Left ventricle myocardium superior (tissue), 1 donor: ENCODE data around the gene GTF2A1. TPM values are rescaled to one million over a fixed set of nuclear protein-coding genes. Genes with fewer than 3 reads are reported as not detected.

ENCODE experiments used
- ATAC-seq: fragments of 200-7000 bp; cut with Tn5 transposase; one replicate; pipeline ENCODE4 v1.9.1; 2020; ENCODE audit warnings: mild to moderate bottlenecking, moderate library complexity
- DNase-seq: peaks from one replicate; pipeline ENCODE4 v3.0.0-alpha.2; 2020
- intact Hi-C: fragments of 100-400 bp; cut with micrococcal nuclease; formaldehyde crosslinking; loops from one replicate; pipeline ENCODE4 v1.11.0; 2022
- total RNA-seq: library from RNA; stranded (reverse); fragmentation: NEBNext Ultra II Directional; extraction: Animal tissue kit (Norgen Biotek cat#: 25700); gene quantifications from one replicate; pipeline ENCODE4 v1.2.1, GENCODE V29; 2021
- donor health status: DM: no; HTN: yes; CAD: no; lungs with severe emphysema.

Gene GTF2A1
- total RNA-seq, 1 donor from 2014 or later, result 18.9 TPM

GRCh38 chr14:81157431-81157830, 63.3 kb downstream of the GTF2A1 start:
- no peak for ATAC-seq
- no peak for DNase-seq
- intact Hi-C loops, result no loop called here

- intact Hi-C loops, result no loop called here
- ATAC-seq (no peak), DNase-seq (no peak)
Observed at GRCh38 chr14:81153187-81153586, 67.6 kb downstream of the GTF2A1 start.

- intact Hi-C loops, result no loop called here
- ATAC-seq, result no peak
- DNase-seq, result no peak
Observed at GRCh38 chr14:81148635-81149034, 72.1 kb downstream of the GTF2A1 start.

- intact Hi-C loops, result no loop called here
- no peak for ATAC-seq
Observed at GRCh38 chr14:81147140-81147897, 73.4 kb downstream of the GTF2A1 start.

GRCh38 chr14:81144824-81145603, 75.7 kb downstream of the GTF2A1 start:
- DNase-seq, result no peak
- ATAC-seq, result no peak
- intact Hi-C loops, result no loop called here

More at GRCh38 chr14:81147140-81147897, 73.4 kb downstream of the GTF2A1 start:
- DNase-seq, result no peak

GRCh38 chr14:81143793-81144192, 77.0 kb downstream of the GTF2A1 start:
- ATAC-seq, result no peak
- intact Hi-C loops, result no loop called here
- no peak for DNase-seq

GRCh38 chr14:81141426-81141825, 79.3 kb downstream of the GTF2A1 start:
- no peak for DNase-seq
- ATAC-seq, result no peak
- intact Hi-C loops, result no loop called here

- ATAC-seq (no peak), DNase-seq (no peak)
- intact Hi-C loops, result no loop called here
Observed at GRCh38 chr14:81138429-81138828, 82.3 kb downstream of the GTF2A1 start.

- intact Hi-C loops, result no loop called here
- DNase-seq (no peak), ATAC-seq (no peak)
Observed at GRCh38 chr14:81137316-81137715, 83.4 kb downstream of the GTF2A1 start.

GRCh38 chr14:81133400-81133799, 87.4 kb downstream of the GTF2A1 start:
- intact Hi-C loops, result no loop called here
- DNase-seq (no peak), ATAC-seq (no peak)

- DNase-seq, result no peak
- no peak for ATAC-seq
- intact Hi-C loops, result no loop called here
Observed at GRCh38 chr14:81132468-81132867, 88.3 kb downstream of the GTF2A1 start.

- intact Hi-C loops, result no loop called here
- no peak for ATAC-seq
- DNase-seq, result no peak
Observed at GRCh38 chr14:81129242-81129641, 91.5 kb downstream of the GTF2A1 start.

GRCh38 chr14:81127785-81128184, 93.0 kb downstream of the GTF2A1 start:
- ATAC-seq (no peak), DNase-seq (no peak)
- intact Hi-C loops, result no loop called here

- DNase-seq (no peak), ATAC-seq (no peak)
- intact Hi-C loops, result no loop called here
Observed at GRCh38 chr14:81125536-81125935, 95.2 kb downstream of the GTF2A1 start.

Other genes with a start within 250 kb of the GTF2A1 start
- gene STON2, start 179.4 kb upstream of the GTF2A1 start, total RNA-seq, result 9.3 TPM